Measurements from ENCODE around the gene KIF1B. TPM values are rescaled to one million over a fixed set of nuclear protein-coding genes. Genes with fewer than 3 reads are reported as not detected.

The KIF1B gene
- total RNA-seq, 1 experiment from 2014 or later = 22.7 TPM

- peaks cover 30% of the 10 kb centered on the region for H3K36me3 ChIP-seq (ENCODE audit: low read depth)
- TF ChIP-seq CTCF (conservative IDR thresholded peaks at IDR 0.05) (no peak), EZH2 (IDR thresholded peaks at IDR 0.05; ENCODE audit: low read depth) (no peak)
- no peaks in the 10 kb centered on the region for H3K9me3 ChIP-seq (ENCODE audit: insufficient read depth, low read depth)
- H4K20me1 ChIP-seq (ENCODE audit: insufficient read depth) = peaks cover 6% of the 10 kb centered on the region; the same call in 1 of the 2 replicates
- ChIA-PET CTCF (interaction anchor here (0.6 kb wide), 1 partner anchor 1693 kb away, joined by 16 read pairs; no protein-coding TSS in a partner anchor), POLR2A (ENCODE audit: unreplicated experiment) (interaction anchor here (0.5 to 0.8 kb wide), 3 partner anchors 10 to 48 kb away, joined by 3 to 8 read pairs (median 5); no protein-coding TSS in a partner anchor)
- H3K79me2 ChIP-seq (ENCODE audit: low read depth) = peaks cover 64% of the 10 kb centered on the region
- BruUV-seq (replicated peaks) = TSS peak; percentile 47
- intact Hi-C loops (cut with micrococcal nuclease; ENCODE audit: unreplicated experiment) = loop anchor here (1.0 kb wide), 3 partner anchors 10 to 20 kb away; no protein-coding TSS in a partner anchor
- peaks cover 25% of the 10 kb centered on the region for H3K4me1 ChIP-seq (replicated peaks; ENCODE audit: insufficient read depth)
- H3F3A ChIP-seq (ENCODE audit: insufficient read depth, low read depth) = peaks cover 13% of the 10 kb centered on the region; the same call in 1 of the 2 replicates
- H3K4me2 ChIP-seq = peak overlapping the region; percentile 94
- H3K27me3 ChIP-seq (ENCODE audit: insufficient read depth, low read depth) = no peaks in the 10 kb centered on the region
- no peaks in the 10 kb centered on the region for H3K9me2 ChIP-seq (ENCODE audit: insufficient read depth)
- H2AFZ ChIP-seq = peak overlapping the region; percentile 86
- peak overlapping the region; percentile 94 for H3K4me3 ChIP-seq
- peak overlapping the region; percentile 89 for H3K27ac ChIP-seq
- DNase-seq = no peak
These were observed 187.9 kb downstream of the KIF1B start for GRCh38 chr1:10398278-10398733.

GRCh38 chr1:10398734-10399443 lies 188.5 kb downstream of the KIF1B start, which contains the start of gene PGD:
PGD (plus strand) TSS chr1:10399064; CDS start chr1:10399118, 54 bp downstream.
- Histone ChIP-seq H4K20me1 (ENCODE audit: insufficient read depth) (peaks cover 6% of the 10 kb centered on the region; the same call in 1 of the 2 replicates), H3K4me1 (replicated peaks; ENCODE audit: insufficient read depth) (peaks cover 25% of the 10 kb centered on the region), H3K9me2 (ENCODE audit: insufficient read depth) (no peaks in the 10 kb centered on the region), H2AFZ (peak within 1 kb of the TSS; percentile 86), H3K4me2 (peak within 1 kb of the TSS; percentile 94), H3K9me3 (ENCODE audit: insufficient read depth, low read depth) (no peaks in the 10 kb centered on the region), H3F3A (ENCODE audit: insufficient read depth, low read depth) (peaks cover 13% of the 10 kb centered on the region; the same call in 1 of the 2 replicates), H3K27me3 (ENCODE audit: insufficient read depth, low read depth) (no peaks in the 10 kb centered on the region), H3K4me3 (peak within 1 kb of the TSS; percentile 94), H3K79me2 (ENCODE audit: low read depth) (peaks cover 68% of the 10 kb centered on the region), H3K36me3 (ENCODE audit: low read depth) (peaks cover 33% of the 10 kb centered on the region), H3K27ac (peak within 1 kb of the TSS; percentile 89)
- intact Hi-C loops (cut with micrococcal nuclease; ENCODE audit: unreplicated experiment) = loop anchor here (1.0 kb wide), 3 partner anchors 11 to 21 kb away; no protein-coding TSS in a partner anchor
- no TSS peak for BruUV-seq (replicated peaks)
- DNase-seq = peak; percentile 88 to 98
- no peak for TF ChIP-seq EZH2 (IDR thresholded peaks at IDR 0.05; ENCODE audit: low read depth)
- no peak for TF ChIP-seq CTCF (conservative IDR thresholded peaks at IDR 0.05)
- POLR2A ChIA-PET (ENCODE audit: unreplicated experiment) = interaction anchor here (0.5 to 0.8 kb wide), 7 partner anchors 11 to 1338 kb away, joined by 3 to 8 read pairs (median 4); no protein-coding TSS in a partner anchor
- CTCF ChIA-PET = interaction anchor here (0.6 kb wide), 1 partner anchor 1693 kb away, joined by 16 read pairs; no protein-coding TSS in a partner anchor

- POLR2A ChIA-PET (ENCODE audit: unreplicated experiment) = interaction anchor here (0.6 to 0.7 kb wide), 3 partner anchors 13 to 1337 kb away, joined by 3 to 6 read pairs (median 4); no protein-coding TSS in a partner anchor
- BruUV-seq (replicated peaks) = TSS peak; percentile 60
- intact Hi-C loops (cut with micrococcal nuclease; ENCODE audit: unreplicated experiment) = no loop called here
These were observed 189.1 kb downstream of the KIF1B start for GRCh38 chr1:10399444-10399941.

More at GRCh38 chr1:10399444-10399941, 189.1 kb downstream of the KIF1B start:
- peak overlapping the region; percentile 94 for H3K4me3 ChIP-seq
- peaks cover 6% of the 10 kb centered on the region; the same call in 1 of the 2 replicates for H4K20me1 ChIP-seq (ENCODE audit: insufficient read depth)
- H3K27ac ChIP-seq = peak overlapping the region; percentile 89
- peak overlapping the region; percentile 94 for H3K4me2 ChIP-seq
- H3F3A ChIP-seq (ENCODE audit: insufficient read depth, low read depth) = peaks cover 15% of the 10 kb centered on the region; the same call in 1 of the 2 replicates
- TF ChIP-seq CTCF (conservative IDR thresholded peaks at IDR 0.05) (no peak), EZH2 (IDR thresholded peaks at IDR 0.05; ENCODE audit: low read depth) (no peak)
- peaks cover 70% of the 10 kb centered on the region for H3K79me2 ChIP-seq (ENCODE audit: low read depth)
- H2AFZ ChIP-seq = no peak overlapping the region
- no peaks in the 10 kb centered on the region for H3K9me2 ChIP-seq (ENCODE audit: insufficient read depth)
- H3K4me1 ChIP-seq (replicated peaks; ENCODE audit: insufficient read depth) = peaks cover 25% of the 10 kb centered on the region
- CTCF ChIA-PET = no interaction called here
- DNase-seq = no peak
- peaks cover 39% of the 10 kb centered on the region for H3K36me3 ChIP-seq (ENCODE audit: low read depth)
- no peaks in the 10 kb centered on the region for H3K27me3 ChIP-seq (ENCODE audit: insufficient read depth, low read depth)
- no peaks in the 10 kb centered on the region for H3K9me3 ChIP-seq (ENCODE audit: insufficient read depth, low read depth)
